Body of pancreas (tissue), 4 donors: ENCODE results near the gene TH.

Experiments used
- CTCF ChIP-seq, 7 experiments: fragments of 450-650 bp in 4 of 7; fragments of 200-600 bp in 3 of 7; sonication (generic) in 3 of 7; IDR thresholded peaks; one replicate each; pipeline ENCODE4 v1.5.1; 2016 to 2019; ENCODE audit warnings: antibody characterized with exemption in 7 of 7
- POLR2A ChIP-seq, 3 donors: fragments of 450-650 bp; IDR thresholded peaks; one replicate each; pipeline ENCODE4 v1.6.1; 2016; ENCODE audit warnings: antibody characterized with exemption in 3 of 3, mild to moderate bottlenecking in 2 of 3

GRCh38 chr11:2205981-2206690, 34.5 kb upstream of the TH start:
- TF ChIP-seq CTCF (IDR thresholded peaks at IDR 0.05) (no peak), POLR2A (IDR thresholded peaks at IDR 0.05) (no peak)
